ENCODE results near the gene CPA5. TPM values are rescaled to one million over a fixed set of nuclear protein-coding genes. Genes with fewer than 3 reads are reported as not detected.

The CPA5 gene
- total and polyA plus RNA-seq, 2 experiments from 2014 or later, result not detected

- H3K4me1 Mint-ChIP-seq, result peaks cover 4% of the 10 kb centered on the region; the same call in 2 of the 3 replicates
- H3K27ac Mint-ChIP-seq, result no peak overlapping the region
- H2AFZ ChIP-seq, result no peak overlapping the region; the same call in 1 of the 2 replicates
These were observed 36.3 kb downstream of the CPA5 start for GRCh38 chr7:130380861-130381455.

More at GRCh38 chr7:130380861-130381455, 36.3 kb downstream of the CPA5 start:
- Histone ChIP-seq H3K4me1 (ENCODE audit: insufficient read depth) (no peaks in the 10 kb centered on the region), H4K20me1 (replicated peaks; ENCODE audit: insufficient read depth) (no peaks in the 10 kb centered on the region), H3K36me3 (ENCODE audit: insufficient read depth) (no peaks in the 10 kb centered on the region), H3K4me3 (no peak overlapping the region), H3F3A (replicated peaks; ENCODE audit: low read depth) (no peaks in the 10 kb centered on the region), H3K27ac (ENCODE audit: low read depth) (no peak overlapping the region), H3K27me3 (ENCODE audit: insufficient read depth) (no peaks in the 10 kb centered on the region), H3K79me2 (replicated peaks; ENCODE audit: insufficient read depth) (no peaks in the 10 kb centered on the region), H3K4me2 (no peak overlapping the region), H3K9me2 (ENCODE audit: insufficient read depth) (no peaks in the 10 kb centered on the region)
- H3K4me3 Mint-ChIP-seq, result no peak overlapping the region
- H3K9me3 Mint-ChIP-seq, result peaks cover 20% of the 10 kb centered on the region
- TF ChIP-seq ZNF462 (CRISPR knock-in tag; IDR thresholded peaks at IDR 0.05) (no peak), ZNF331 (CRISPR knock-in tag; IDR thresholded peaks at IDR 0.05; ENCODE audit: low read depth) (no peak), REST (IDR thresholded peaks at IDR 0.05; ENCODE audit: unreplicated experiment) (no peak), STAT1 (IDR thresholded peaks at IDR 0.05; ENCODE audit: unreplicated experiment) (no peak), CREB1 (CRISPR knock-in tag; IDR thresholded peaks at IDR 0.05; ENCODE audit: low read depth) (no peak), NANOG (IDR thresholded peaks at IDR 0.05; ENCODE audit: borderline replicate concordance) (no peak), JUNB (IDR thresholded peaks at IDR 0.05; ENCODE audit: unreplicated experiment) (no peak), POLR2AphosphoS5 (IDR thresholded peaks at IDR 0.05; ENCODE audit: low read depth) (no peak), EZH2phosphoT487 (IDR thresholded peaks at IDR 0.05; ENCODE audit: unreplicated experiment) (no peak)
- DNase-seq (ENCODE audit: low spot score) (no peak), ATAC-seq (no peak)
- peaks cover 10% of the 10 kb centered on the region for H3K36me3 Mint-ChIP-seq (ENCODE audit: low read depth)
- peaks cover 14% of the 10 kb centered on the region for H3K27me3 Mint-ChIP-seq (ENCODE audit: insufficient read depth, low read depth, poor library complexity)

Measured in GM23338 (cell line).